SK-N-SH (cell line): ENCODE measurements around the gene KLHDC10. TPM values are rescaled to one million over a fixed set of nuclear protein-coding genes. Genes with fewer than 3 reads are reported as not detected.

Experiments
- CTCF ChIA-PET: fragments of 300-600, 350-600 bp; formaldehyde crosslinking; extraction: SDS; loops from one replicate; lab custom pipeline; 2021; lab: Yijun Ruan, JAX
- POLR2A ChIA-PET: fragments of 350-600 bp; sonication (Branson Sonifier 250); formaldehyde crosslinking; extraction: SDS; loops from one replicate; lab custom pipeline; 2020; ENCODE audit warnings: antibody characterized with exemption, inconsistent platforms; lab: Yijun Ruan, JAX
- DNase-seq: peaks from one replicate; pipeline ENCODE4 v3.0.0; 2012
- H2AFZ ChIP-seq: fragments of 200-600 bp; sonication (generic); 2 replicates; pipeline ENCODE4 v1.8.1; 2016; ENCODE audit warnings: antibody characterized with exemption, mild to moderate bottlenecking, low read depth
- H3F3A ChIP-seq: fragments of 200-600 bp; sonication (generic); replicated peaks from 2 replicates; pipeline ENCODE3; 2016; ENCODE audit warnings: antibody characterized with exemption, mild to moderate bottlenecking; ENCODE audit not compliant: insufficient read depth
- H3K27ac ChIP-seq, 2 experiments: fragments of 200-500 bp in 1 of 2; fragments of 200-600 bp in 1 of 2; sonication (Bioruptor generic) in 1 of 2; sonication (generic), shearing (Covaris generic) in 1 of 2; 2 replicates each; pipeline versions ENCODE4 v1.5.1 to v1.6.1; 2014 to 2016; ENCODE audit warnings: low read depth in 2 of 2, inconsistent platforms in 1 of 2, low read length in 1 of 2, mild to moderate bottlenecking in 1 of 2, mixed read lengths in 1 of 2
- H3K27me3 ChIP-seq: fragments of 200-600 bp; sonication (generic), shearing (Covaris generic); 2 replicates; pipeline ENCODE4 v1.6.1; 2016; ENCODE audit warnings: mixed run types; ENCODE audit not compliant: insufficient read depth
- H3K36me3 ChIP-seq, 2 experiments: fragments of 200-500 bp in 1 of 2; fragments of 200-600 bp in 1 of 2; sonication (Bioruptor generic) in 1 of 2; sonication (generic) in 1 of 2; replicated peaks in 1 of 2; 2 replicates each; pipeline versions ENCODE3 to v1.5.1; 2014 to 2016; ENCODE audit warnings: low read length in 1 of 2, mild to moderate bottlenecking in 1 of 2; ENCODE audit not compliant: insufficient read depth in 2 of 2, control insufficient read depth in 1 of 2
- H3K4me1 ChIP-seq, 2 experiments: fragments of 200-500 bp in 1 of 2; fragments of 200-600 bp in 1 of 2; sonication (Bioruptor generic) in 1 of 2; sonication (generic), shearing (Covaris generic) in 1 of 2; 2 replicates each; pipeline versions ENCODE4 v1.5.1 to v1.6.1; 2014 to 2016; ENCODE audit warnings: low read depth in 1 of 2, low read length in 1 of 2, mixed run types in 1 of 2; ENCODE audit not compliant: insufficient read depth in 2 of 2, control insufficient read depth in 1 of 2
- H3K4me2 ChIP-seq: fragments of 200-600 bp; sonication (generic), shearing (Covaris generic); 2 replicates; pipeline ENCODE4 v1.6.1; 2017; ENCODE audit warnings: mixed run types
- H3K4me3 ChIP-seq, 2 experiments: fragments of 200-500 bp in 1 of 2; fragments of 200-600 bp in 1 of 2; sonication (Bioruptor generic) in 1 of 2; sonication (generic), shearing (Covaris generic) in 1 of 2; 2 replicates each; pipeline versions ENCODE4 v1.5.1 to v1.8.1; 2014 to 2016; ENCODE audit warnings: low read depth in 2 of 2, inconsistent platforms in 1 of 2, low read length in 1 of 2, mild to moderate bottlenecking in 1 of 2, mixed read lengths in 1 of 2, moderate library complexity in 1 of 2
- H3K79me2 ChIP-seq: fragments of 200-600 bp; sonication (generic); 2 replicates; pipeline ENCODE4 v1.8.1; 2017; ENCODE audit warnings: mild to moderate bottlenecking; ENCODE audit not compliant: insufficient read depth
- H3K9ac ChIP-seq: fragments of 200-600 bp; sonication (generic); 2 replicates; pipeline ENCODE4 v1.6.1; 2017; ENCODE audit warnings: mixed run types
- H3K9me2 ChIP-seq: fragments of 200-600 bp; sonication (generic); 2 replicates; pipeline ENCODE4 v1.6.1; 2017; ENCODE audit warnings: mixed run types
- H3K9me3 ChIP-seq: fragments of 200-600 bp; sonication (generic); 2 replicates; pipeline ENCODE4 v1.6.1; 2017; ENCODE audit warnings: mixed run types, mild to moderate bottlenecking, moderate library complexity
- H4K20me1 ChIP-seq: fragments of 200-600 bp; sonication (generic); 2 replicates; pipeline ENCODE4 v1.6.1; 2017; ENCODE audit warnings: mild to moderate bottlenecking, mixed run types; ENCODE audit not compliant: insufficient read depth
- ELF1 ChIP-seq: IDR thresholded peaks from 2 replicates; pipeline ENCODE4 v1.4.0; 2012
- EP300 ChIP-seq, 2 experiments: IDR thresholded peaks; 2 replicates each; pipeline versions ENCODE4 v1.4.0 to v1.6.1; 2012; ENCODE audit warnings: borderline replicate concordance in 1 of 2, low read depth in 1 of 2, low read length in 1 of 2
- GABPA ChIP-seq: IDR thresholded peaks from 2 replicates; pipeline ENCODE4 v1.4.0; 2012; ENCODE audit warnings: low read depth, mild to moderate bottlenecking
- IRF3 ChIP-seq: fragments of 150-350 bp; IDR thresholded peaks from 2 replicates; pipeline ENCODE4 v1.6.1; 2016; ENCODE audit warnings: mild to moderate bottlenecking, low read depth, low read length
- JUND ChIP-seq: IDR thresholded peaks from 2 replicates; pipeline ENCODE4 v1.4.0; 2012
- MXI1 ChIP-seq: IDR thresholded peaks from 2 replicates; pipeline ENCODE4 v1.6.1; 2012; ENCODE audit warnings: mild to moderate bottlenecking, low read depth, low read length, improper control_type of control experiment
- NFIC ChIP-seq: IDR thresholded peaks from 2 replicates; pipeline ENCODE4 v1.4.0; 2012; ENCODE audit warnings: borderline replicate concordance
- PBX3 ChIP-seq: IDR thresholded peaks from 2 replicates; pipeline ENCODE4; 2012
- RAD21 ChIP-seq: IDR thresholded peaks from 2 replicates; pipeline ENCODE4 v1.6.1; 2012; ENCODE audit warnings: mild to moderate bottlenecking, low read length
- RCOR1 ChIP-seq: fragments of 150-350 bp; IDR thresholded peaks from 2 replicates; pipeline ENCODE4 v1.6.1; 2017; ENCODE audit warnings: antibody characterized with exemption, low read length
- SIN3A ChIP-seq: IDR thresholded peaks from 2 replicates; pipeline ENCODE4 v1.6.1; 2012; ENCODE audit warnings: low read depth, mild to moderate bottlenecking, low read length, moderate library complexity, borderline replicate concordance
- SMC3 ChIP-seq: IDR thresholded peaks from 2 replicates; pipeline ENCODE4 v1.6.1; 2012; ENCODE audit warnings: low read depth, low read length, improper control_type of control experiment
- TEAD4 ChIP-seq: IDR thresholded peaks from 2 replicates; pipeline ENCODE4 v1.4.0; 2012; ENCODE audit warnings: mild to moderate bottlenecking, borderline replicate concordance; ENCODE audit not compliant: insufficient read depth
- USF1 ChIP-seq: IDR thresholded peaks from 2 replicates; pipeline ENCODE4 v1.4.0; 2012; ENCODE audit warnings: low read depth, borderline replicate concordance
- ZBTB33 ChIP-seq: IDR thresholded peaks from 2 replicates; pipeline ENCODE4 v1.4.0; 2012; ENCODE audit warnings: low read depth, borderline replicate concordance
- WGBS: methylation state at CpG from one replicate; pipeline ENCODE4 v1.1.6; 2017; ENCODE audit warnings: low lambda C conversion rate; 5-methylcytosine and 5-hydroxymethylcytosine counted together
- polyA plus RNA-seq, 3 experiments: library from polyadenylated mRNA; depleted of rRNA; stranded (reverse); fragments of >200 nt; gene quantifications; 2 replicates each; pipeline ENCODE4 v1.2.3, GENCODE V29; 2012

The KLHDC10 gene
- polyA plus RNA-seq, 1 of the 3 experiments (the other 2 are of a cell fraction), result 15.9 TPM

- ChIA-PET CTCF (interaction anchor here (0.7 kb wide), 1 partner anchor 57 kb away, joined by 3 read pairs; no protein-coding TSS in a partner anchor), POLR2A (no interaction called here)
- Histone ChIP-seq H3K4me2 (no peak overlapping the region), H3K36me3 (peaks cover 0 to 9% of the 10 kb centered on the region in 2 experiments), H2AFZ (no peak overlapping the region), H3K4me3 (no peak overlapping the region), H3K9ac (no peak overlapping the region), H3K9me2 (no peaks in the 10 kb centered on the region), H4K20me1 (no peaks in the 10 kb centered on the region), H3K27me3 (no peaks in the 10 kb centered on the region), H3K79me2 (peaks cover 3% of the 10 kb centered on the region), H3K4me1 (no peaks in the 10 kb centered on the region), H3K9me3 (no peaks in the 10 kb centered on the region), H3K27ac (no peak overlapping the region), H3F3A (no peaks in the 10 kb centered on the region)
- TF ChIP-seq NFIC (no peak), EP300 (IDR thresholded peaks at IDR 0.05; ENCODE audit: borderline replicate concordance in 1 of 2, low read depth in 1 of 2, low read length in 1 of 2) (no peak), SIN3A (no peak)
- 94% methylated on average over 10 of the region's 10 CpGs for WGBS
- DNase-seq, result no peak
Measured at GRCh38 chr7:130108809-130109208, 38.5 kb downstream of the KLHDC10 start.

- H3K9me2 ChIP-seq, result no peaks in the 10 kb centered on the region
- no peaks in the 10 kb centered on the region for H3K27me3 ChIP-seq
- H3K4me2 ChIP-seq, result no peak overlapping the region
- no peak overlapping the region for H3K27ac ChIP-seq
- TF ChIP-seq ZBTB33, result no peak
- no peak for TF ChIP-seq ELF1
- no peak for TF ChIP-seq IRF3
- no peak for TF ChIP-seq RCOR1
- TF ChIP-seq SMC3, result no peak
- no peak for TF ChIP-seq JUND
- TF ChIP-seq TEAD4, result no peak
- TF ChIP-seq USF1, result no peak
- no peak for TF ChIP-seq GABPA
- no peak for TF ChIP-seq PBX3
- no peak for TF ChIP-seq SIN3A
- TF ChIP-seq EP300 (IDR thresholded peaks at IDR 0.05; ENCODE audit: borderline replicate concordance in 1 of 2, low read depth in 1 of 2, low read length in 1 of 2), result no peak
- no peak for TF ChIP-seq MXI1
- no peak for TF ChIP-seq RAD21
- POLR2A ChIA-PET, result no interaction called here
- H3K36me3 ChIP-seq, result peaks cover 0 to 16% of the 10 kb centered on the region in 2 experiments
- DNase-seq, result no peak
- H3K4me1 ChIP-seq, result no peaks in the 10 kb centered on the region
- no peak overlapping the region for H2AFZ ChIP-seq
- no peaks in the 10 kb centered on the region for H4K20me1 ChIP-seq
- no peaks in the 10 kb centered on the region for H3F3A ChIP-seq
- H3K9ac ChIP-seq, result no peak overlapping the region
- CTCF ChIA-PET, result interaction anchor here (0.9 to 1.4 kb wide), 2 partner anchors 16 to 928 kb away, joined by 3 to 5 read pairs; no protein-coding TSS in a partner anchor
- 69% methylated on average over 2 of the region's 2 CpGs for WGBS
- H3K4me3 ChIP-seq, result no peak overlapping the region
- no peaks in the 10 kb centered on the region for H3K9me3 ChIP-seq
- H3K79me2 ChIP-seq, result peaks cover 3% of the 10 kb centered on the region; the same call in 1 of the 2 replicates
Measured at GRCh38 chr7:130112093-130112492, 41.8 kb downstream of the KLHDC10 start.
